ENCODE data around the gene MAOA. TPM values are rescaled to one million over a fixed set of nuclear protein-coding genes. Genes with fewer than 3 reads are reported as not detected.
"Not testable (repeated sequence)": the region's sequence is repeated elsewhere in the genome, so short reads cannot be mapped to it uniquely, and the experiment has no call there.

The MAOA gene
- total RNA-seq, 1 donor from 2014 or later = 4.3 TPM

DNA sequence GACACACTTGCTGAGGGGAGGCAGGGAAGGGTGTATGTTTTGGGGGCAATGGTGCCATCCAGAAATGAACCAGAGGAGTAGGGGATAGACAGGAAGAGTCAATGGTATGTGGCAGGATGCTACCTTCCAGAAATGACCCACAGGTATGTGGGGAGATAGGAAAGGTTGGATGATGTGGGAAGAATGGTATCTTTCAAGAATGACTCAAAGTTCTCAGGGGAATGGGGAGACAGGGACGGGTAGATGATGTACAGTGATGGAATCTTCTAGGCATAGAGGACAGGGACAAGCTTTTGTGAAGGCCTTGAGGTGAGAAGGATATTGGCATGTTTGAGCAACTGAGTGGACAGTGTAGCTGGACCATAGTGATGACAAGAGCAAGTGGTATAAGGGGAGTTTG, 64.9 kb downstream of the MAOA start:
- no peak overlapping the region for H3K4me3 ChIP-seq (ENCODE audit: low read depth, low read length)
- TF ChIP-seq, protein P1, sequence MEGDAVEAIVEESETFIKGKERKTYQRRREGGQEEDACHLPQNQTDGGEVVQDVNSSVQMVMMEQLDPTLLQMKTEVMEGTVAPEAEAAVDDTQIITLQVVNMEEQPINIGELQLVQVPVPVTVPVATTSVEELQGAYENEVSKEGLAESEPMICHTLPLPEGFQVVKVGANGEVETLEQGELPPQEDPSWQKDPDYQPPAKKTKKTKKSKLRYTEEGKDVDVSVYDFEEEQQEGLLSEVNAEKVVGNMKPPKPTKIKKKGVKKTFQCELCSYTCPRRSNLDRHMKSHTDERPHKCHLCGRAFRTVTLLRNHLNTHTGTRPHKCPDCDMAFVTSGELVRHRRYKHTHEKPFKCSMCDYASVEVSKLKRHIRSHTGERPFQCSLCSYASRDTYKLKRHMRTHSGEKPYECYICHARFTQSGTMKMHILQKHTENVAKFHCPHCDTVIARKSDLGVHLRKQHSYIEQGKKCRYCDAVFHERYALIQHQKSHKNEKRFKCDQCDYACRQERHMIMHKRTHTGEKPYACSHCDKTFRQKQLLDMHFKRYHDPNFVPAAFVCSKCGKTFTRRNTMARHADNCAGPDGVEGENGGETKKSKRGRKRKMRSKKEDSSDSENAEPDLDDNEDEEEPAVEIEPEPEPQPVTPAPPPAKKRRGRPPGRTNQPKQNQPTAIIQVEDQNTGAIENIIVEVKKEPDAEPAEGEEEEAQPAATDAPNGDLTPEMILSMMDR (conservative IDR thresholded peaks at IDR 0.05; ENCODE audit: low read depth, low read length) = no peak
- no peak for DNase-seq (ENCODE audit: low read depth)

DNA sequence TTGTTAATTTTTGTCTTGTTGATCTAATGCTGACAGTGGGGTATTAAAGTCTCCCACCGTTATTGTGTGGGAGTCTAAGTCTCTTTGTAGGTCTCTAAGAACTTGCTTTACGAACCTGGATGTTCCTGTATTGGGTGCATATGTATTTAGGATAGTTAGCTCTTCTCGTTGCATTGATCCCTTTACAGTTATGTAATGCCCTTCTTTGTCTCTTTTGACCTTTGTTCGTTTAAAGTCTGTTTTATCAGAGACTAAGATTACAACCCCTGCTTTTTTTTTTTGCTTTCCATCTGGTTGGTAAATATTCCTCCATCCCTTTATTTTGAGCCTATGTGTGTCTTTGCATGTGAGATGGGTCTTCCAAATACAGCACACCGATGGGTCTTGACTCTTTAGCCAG, 69.1 kb downstream of the MAOA start:
- DNase-seq (ENCODE audit: low read depth); H3K4me3 ChIP-seq (ENCODE audit: low read depth, low read length): not testable (repeated sequence)

DNA sequence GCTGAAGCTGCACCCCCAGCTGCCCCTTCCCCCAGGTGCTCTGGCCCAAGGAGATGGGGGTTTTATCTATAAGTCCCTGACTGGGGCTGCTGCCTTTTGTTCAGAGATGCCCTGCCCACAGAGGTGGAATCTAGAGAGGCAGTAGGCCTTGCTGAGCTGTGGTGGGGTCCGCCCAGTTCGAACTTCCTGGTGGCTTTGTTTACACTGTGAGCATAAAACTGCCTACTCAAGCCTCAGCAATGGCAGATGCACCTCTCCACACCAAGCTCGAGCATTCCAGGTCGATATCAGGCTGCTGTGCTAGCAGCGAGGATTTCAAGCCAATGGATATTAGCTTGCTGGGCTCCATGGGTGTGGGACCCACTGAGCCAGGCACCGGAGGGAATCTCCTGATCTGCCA, 71.2 kb downstream of the MAOA start:
- not testable (repeated sequence) for DNase-seq (ENCODE audit: low read depth)

DNA sequence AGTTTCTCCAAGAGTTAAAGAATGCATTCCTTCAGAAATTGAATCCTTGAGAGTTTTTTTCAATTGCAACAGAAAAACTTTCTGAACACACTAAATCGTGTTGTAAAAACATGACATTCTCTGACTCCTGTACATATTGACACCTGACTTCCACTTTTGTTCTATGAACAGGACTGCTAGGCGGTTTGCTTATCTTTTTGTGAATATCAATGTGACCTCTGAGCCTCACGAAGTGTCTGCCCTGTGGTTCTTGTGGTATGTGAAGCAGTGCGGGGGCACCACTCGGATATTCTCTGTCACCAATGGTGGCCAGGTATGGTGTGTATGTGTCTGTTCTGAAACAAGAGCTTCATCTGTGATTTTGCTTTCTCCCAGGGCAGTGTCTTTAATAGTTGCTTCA, 71.9 kb downstream of the MAOA start:
- no peak for DNase-seq (ENCODE audit: low read depth)
- no peak overlapping the region for H3K4me3 ChIP-seq (ENCODE audit: low read depth, low read length)
- TF ChIP-seq, protein P1 (conservative IDR thresholded peaks at IDR 0.05; ENCODE audit: low read depth, low read length) = no peak

More for the DNA sequence above, 71.2 kb downstream of the MAOA start:
- not testable (repeated sequence) for H3K4me3 ChIP-seq (ENCODE audit: low read depth, low read length)

DNA sequence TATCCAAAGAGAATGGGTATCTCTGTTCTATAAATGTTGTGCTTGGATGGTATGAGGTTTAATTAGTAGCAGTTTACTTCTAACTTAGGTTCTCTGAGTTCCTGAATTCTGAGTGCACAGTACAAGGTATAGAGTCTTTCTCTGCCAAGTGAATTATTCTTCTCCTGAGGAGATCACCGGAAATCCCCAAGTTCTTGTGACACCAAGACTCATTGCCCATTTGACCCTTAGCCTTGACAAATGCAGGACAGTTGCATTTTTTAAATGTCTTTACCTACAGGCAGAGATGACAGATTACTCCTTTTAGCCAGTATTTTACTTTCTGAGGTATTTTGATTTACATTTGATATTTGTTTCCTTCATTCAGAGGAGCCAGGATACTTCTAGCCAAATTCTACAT, 72.9 kb downstream of the MAOA start:
- no peak for DNase-seq (ENCODE audit: low read depth)
- TF ChIP-seq, protein P1 (conservative IDR thresholded peaks at IDR 0.05; ENCODE audit: low read depth, low read length) = no peak

DNA sequence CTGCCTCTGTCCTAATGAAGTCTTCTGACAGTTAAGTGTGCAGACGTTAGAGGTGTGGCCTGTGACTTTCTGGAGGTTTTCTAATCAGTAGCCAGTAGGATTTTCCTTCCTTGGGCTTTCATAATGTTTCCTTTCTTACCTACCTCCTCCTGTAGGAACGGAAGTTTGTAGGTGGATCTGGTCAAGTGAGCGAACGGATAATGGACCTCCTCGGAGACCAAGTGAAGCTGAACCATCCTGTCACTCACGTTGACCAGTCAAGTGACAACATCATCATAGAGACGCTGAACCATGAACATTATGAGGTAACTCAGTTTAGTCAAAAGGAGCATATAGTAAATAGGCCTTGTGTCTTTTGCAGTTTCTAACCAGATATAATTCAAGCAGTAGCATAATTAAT, 75.0 kb downstream of the MAOA start:
- H3K4me3 ChIP-seq (ENCODE audit: low read depth, low read length) = no peak overlapping the region
- DNase-seq (ENCODE audit: low read depth) = no peak
- TF ChIP-seq, protein P1 (conservative IDR thresholded peaks at IDR 0.05; ENCODE audit: low read depth, low read length) = no peak

More for the DNA sequence above, 72.9 kb downstream of the MAOA start:
- no peak overlapping the region for H3K4me3 ChIP-seq (ENCODE audit: low read depth, low read length)

DNA sequence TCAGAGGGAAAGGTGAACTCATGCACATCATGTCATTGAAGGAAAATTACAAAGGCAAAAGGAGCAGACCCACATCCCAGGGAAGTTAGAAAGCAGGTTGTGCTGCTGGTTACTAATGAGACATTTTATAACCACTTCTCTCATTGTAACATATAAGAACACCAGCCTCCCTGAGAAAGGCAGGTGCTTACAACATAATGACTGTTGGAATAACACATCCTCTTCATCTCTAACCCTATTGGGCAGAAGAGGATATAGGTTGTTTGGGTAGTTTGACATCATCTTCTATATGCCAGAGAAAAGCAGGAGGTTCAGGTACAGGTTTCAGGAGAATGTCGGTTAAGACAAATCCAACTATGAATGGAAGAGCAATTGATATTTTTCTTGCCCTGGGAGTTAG, 77.6 kb downstream of the MAOA start:
- H3K4me3 ChIP-seq (ENCODE audit: low read depth, low read length) = no peak overlapping the region
- DNase-seq (ENCODE audit: low read depth) = no peak
- TF ChIP-seq, protein P1 (conservative IDR thresholded peaks at IDR 0.05; ENCODE audit: low read depth, low read length) = no peak

DNA sequence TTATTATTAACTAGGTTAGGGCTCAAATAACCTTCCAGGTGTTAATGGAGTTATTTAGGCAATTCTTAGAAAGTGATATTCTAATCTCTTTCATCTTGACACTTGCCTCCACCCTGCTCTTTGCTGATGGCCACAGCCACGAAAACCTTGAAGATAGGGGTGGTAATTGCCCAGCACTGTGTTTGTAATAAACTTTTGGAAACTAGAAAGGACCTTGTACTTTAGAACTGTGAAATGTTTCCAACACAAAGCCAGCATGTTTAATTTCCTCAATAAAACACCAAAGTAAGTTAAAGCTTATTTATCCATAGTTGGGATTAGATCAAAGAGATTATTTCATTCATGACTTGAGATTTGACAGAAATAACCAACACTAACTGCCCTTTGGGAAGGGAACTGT, 78.3 kb downstream of the MAOA start:
- TF ChIP-seq, protein P1 (conservative IDR thresholded peaks at IDR 0.05; ENCODE audit: low read depth, low read length) = no peak
- no peak for DNase-seq (ENCODE audit: low read depth)
- H3K4me3 ChIP-seq (ENCODE audit: low read depth, low read length) = no peak overlapping the region
